Smooth muscle cell of the brain vasculature (primary cell): ENCODE measurements around the gene PPP1R13L.

Experiments used
- DNase-seq: peaks from one replicate; pipeline ENCODE4 v3.0.0-alpha.2; 2012; ENCODE audit warnings: low read depth, low spot score

The PPP1R13L gene

DNA sequence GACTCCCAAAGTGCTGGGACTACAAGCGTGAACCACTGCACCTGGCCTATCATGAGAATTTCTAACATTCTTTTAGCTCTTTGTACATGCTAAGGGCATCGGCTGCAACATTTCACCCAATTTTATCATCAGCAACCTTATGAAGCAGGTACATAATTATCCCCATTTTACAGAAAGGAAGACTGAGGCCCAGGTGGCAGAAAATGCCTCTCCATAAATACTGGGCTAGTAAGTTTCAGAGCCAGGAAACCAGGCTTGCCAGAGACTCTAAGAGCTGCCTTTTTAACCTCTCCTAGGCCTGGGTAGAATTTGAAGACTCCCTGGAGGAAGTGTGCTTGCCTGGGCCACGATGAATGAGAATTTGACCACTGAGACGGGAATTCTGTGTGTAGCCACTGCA is 36.7 kb downstream of the PPP1R13L start:
- DNase-seq: no peak

DNA sequence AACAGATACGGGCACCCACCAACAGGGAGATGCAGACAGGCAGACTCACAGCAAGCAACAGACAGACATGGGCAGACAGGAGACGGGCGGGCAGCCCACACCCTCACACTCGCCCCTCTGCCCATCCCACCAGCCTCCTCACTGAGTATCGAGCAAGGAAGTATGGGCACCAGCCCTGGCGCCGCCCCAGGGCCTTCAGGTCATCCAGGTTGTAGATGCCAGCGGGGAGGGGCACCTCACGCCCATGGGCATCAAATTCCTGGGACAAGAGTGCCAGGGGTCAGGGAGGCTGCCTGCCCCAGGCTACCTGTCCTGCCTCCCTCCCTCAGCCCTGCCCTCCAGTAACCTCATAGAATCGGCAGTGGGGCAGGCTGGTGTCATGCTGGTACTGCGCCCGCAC is 40.2 kb downstream of the PPP1R13L start:
- no peak for DNase-seq

DNA sequence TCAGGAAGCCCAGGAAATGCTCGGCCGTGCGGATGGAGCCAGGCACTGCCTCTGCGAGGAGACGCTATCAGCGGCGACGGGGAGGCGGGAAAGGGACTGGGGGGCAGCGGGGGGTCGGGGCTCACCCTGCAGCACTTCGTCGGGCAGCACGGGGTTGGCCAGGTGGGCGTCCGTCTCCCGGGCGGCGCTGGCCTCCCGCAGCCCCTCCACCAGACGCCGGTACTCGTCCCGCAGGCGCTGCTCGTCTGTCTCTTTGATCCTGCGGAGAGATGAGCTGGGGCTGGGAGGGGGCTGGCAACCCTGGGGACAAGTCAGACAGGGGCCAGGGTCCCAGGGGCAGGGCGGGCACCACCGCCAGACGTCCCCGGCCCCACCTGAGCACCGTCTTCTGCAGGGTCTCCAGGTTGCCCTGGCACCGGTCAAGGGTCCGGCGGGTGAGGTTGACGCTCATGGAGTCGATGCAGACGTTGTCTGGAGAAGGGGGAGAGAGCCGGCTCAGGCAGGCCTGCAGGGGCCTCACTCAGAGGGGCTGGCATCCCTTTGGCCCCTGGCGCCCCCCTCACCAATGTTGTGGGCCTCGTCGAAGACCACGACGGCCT is 40.9 kb downstream of the PPP1R13L start:
- no peak for DNase-seq

DNA sequence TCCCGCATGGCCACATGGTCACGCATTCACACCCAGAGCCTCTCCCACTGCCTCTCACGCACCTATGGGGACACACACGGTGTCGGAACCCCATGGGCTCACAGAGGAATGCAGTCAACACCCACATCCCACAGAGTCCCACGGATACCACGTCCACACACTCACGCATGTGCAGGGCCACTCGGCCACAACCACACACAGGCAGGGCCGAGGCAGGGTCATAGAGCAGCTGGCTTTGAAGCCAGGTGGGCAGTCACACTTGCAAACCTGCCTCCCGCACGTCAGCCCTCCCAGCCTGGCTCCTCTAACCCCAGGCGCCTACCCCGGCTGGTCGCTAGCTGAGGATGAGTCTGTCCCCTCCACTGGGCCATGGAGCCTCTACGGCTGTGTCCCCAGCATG is 42.6 kb downstream of the PPP1R13L start:
- no peak for DNase-seq

DNA sequence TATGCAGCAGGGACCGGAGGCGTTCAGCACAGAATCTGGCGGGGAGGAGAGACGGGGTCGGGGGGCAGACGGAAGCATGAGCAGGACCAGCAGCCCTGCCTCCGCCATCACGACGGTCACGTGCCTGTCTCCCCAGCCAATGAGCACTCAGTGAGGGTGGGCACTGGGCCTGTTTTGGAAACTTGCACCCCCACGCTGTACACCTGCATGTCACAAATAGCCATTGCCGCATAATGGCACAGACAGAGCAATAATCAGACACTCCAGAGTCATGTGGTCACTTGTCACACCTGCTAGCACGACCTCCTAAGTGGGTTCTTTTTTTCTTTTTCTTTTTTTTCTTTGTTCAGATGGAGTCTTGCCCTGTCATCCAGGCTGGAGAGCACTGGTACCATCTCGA is 43.3 kb downstream of the PPP1R13L start:
- no peak for DNase-seq

DNA sequence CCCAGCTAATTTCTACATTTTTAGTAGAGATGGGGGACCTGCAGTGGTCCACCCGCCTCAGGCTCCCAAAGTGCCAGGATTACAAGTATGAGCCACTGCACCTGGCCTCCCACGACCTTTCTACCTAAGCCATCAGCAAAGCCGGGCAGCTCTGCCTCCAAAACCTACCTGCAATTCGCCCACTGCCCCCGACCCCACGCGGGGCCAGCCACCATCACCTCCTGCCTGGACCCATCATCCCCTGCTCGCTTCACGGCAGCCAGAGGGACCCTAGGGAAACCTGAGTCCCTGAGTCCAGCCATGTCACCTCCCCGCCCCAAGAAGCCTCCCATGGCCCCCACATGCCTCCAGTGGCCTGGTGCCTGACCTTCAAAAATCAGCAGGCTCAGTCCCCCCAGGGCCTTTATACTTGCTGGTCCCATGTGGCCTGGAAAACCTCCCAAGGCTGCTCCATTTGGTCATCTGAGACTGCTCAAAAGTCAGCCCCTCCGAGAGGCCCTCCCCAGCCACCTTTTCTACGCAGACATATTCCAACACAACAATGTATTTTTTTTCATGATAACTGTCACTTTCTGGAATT is 46.6 kb downstream of the PPP1R13L start:
- DNase-seq: no peak

DNA sequence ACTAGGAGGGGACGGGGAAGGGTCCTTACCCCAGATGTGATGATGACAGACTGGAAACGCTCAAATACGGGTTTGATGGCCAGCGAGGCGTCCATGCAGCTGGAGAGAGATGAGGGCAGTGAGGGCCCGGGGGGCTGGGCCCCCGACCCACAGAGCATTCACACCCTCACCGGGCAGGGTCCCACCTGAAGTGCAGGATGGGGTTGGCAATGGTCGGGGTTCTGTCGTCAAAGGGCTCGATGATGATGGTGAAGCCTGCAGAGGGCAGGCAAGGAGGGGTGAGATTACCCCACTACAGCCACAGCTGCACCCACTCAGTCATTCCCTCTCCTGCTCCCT is 47.5 kb downstream of the PPP1R13L start:
- no peak for DNase-seq

DNA sequence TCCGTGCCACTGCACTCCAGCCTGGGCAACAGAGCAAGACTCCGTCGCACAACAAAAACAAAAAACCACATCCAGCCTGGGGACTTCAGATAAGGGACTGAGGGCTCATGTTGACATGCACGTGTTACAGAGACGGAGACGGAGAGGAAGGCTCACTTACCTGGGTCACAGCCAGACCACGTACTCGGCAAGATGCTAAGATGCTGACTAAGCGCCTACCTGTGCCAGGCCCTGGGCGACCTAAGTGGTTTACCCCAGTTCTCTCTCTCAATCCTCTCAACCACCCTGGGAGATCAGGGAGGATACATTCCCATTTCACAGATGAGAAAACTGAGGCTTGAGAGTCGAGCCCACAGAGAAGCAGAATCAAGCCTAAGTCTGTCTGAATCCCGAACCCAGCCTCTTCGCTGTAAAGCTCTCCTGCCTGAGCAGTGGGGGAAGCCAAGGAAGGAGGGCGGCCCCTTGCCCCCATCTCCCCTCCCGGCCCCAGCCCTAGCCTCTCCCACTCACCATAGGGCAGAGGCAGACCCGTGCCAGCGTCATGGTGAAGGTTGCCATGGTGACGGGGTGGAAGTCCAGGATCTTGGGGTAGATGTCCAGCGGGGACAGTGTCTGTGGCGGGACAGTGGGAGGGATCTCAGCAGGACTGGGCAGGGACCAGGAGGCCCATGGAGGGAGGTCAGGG is 48.0 kb downstream of the PPP1R13L start:
- DNase-seq: no peak

DNA sequence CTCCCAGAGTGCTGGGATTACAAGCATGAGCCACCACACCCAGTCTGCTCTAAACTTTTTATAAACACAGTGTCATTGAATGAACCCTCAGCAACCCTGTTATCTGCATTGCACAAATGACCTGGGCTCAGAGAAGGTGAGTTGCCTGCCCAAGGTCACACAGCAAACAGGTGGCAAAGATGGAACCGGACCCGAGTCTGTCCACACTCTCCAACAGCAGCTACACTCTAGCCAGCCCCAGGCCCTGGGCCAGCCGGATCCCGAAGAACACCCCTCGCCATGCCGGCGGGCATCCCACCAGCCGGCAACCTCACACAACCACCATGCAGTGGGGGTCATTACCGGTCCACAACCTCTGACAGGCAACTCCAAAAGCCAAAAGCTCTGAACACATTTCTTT is 49.0 kb downstream of the PPP1R13L start:
- DNase-seq: no peak

DNA sequence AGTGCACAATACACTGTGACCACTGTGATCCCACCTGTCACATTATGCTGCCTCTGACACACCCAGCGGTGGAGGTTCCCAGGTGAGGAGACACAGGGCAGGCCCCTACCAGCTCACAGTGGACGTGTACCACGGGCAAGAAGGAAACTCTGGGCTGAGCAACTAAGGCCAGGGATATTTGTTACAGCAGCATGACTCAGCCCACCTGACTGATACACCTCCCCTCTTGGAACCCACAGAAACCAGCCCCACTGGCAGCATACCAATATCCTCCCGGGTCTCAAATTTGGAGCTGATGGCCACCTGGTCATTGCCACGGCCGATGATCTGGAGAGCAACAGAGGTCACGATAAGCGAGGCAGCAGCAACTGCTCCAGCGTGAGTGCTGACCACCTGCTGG is 49.5 kb downstream of the PPP1R13L start:
- DNase-seq: no peak

DNA sequence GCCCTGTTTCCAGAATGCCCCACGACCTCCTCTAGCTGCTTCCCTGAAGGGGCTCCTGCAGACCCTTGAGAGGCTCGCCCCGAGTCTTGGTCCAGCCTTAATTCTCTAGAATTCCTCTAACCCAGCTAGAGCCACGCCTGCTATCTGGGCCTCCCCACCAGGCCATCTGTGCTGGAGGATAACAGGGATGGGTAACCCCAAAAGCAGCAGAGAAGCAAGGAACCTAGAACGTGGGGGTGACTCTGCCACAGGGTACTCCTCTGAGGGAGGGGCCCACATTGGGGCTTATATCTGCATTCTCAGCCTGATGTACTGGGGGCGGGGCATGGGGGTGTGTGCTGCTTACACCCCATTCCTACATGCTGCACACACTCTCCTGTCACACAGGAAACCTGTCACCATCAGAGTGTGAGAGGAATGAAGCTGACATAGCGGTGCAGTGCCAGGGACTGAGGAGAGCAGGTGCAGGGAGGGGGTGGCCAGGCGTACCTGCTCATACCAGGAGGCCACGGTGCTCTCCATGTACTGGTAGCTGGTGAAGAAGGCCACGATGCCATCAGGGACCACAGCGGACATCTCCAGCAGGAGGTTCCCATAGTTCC is 50.5 kb downstream of the PPP1R13L start:
- no peak for DNase-seq

DNA sequence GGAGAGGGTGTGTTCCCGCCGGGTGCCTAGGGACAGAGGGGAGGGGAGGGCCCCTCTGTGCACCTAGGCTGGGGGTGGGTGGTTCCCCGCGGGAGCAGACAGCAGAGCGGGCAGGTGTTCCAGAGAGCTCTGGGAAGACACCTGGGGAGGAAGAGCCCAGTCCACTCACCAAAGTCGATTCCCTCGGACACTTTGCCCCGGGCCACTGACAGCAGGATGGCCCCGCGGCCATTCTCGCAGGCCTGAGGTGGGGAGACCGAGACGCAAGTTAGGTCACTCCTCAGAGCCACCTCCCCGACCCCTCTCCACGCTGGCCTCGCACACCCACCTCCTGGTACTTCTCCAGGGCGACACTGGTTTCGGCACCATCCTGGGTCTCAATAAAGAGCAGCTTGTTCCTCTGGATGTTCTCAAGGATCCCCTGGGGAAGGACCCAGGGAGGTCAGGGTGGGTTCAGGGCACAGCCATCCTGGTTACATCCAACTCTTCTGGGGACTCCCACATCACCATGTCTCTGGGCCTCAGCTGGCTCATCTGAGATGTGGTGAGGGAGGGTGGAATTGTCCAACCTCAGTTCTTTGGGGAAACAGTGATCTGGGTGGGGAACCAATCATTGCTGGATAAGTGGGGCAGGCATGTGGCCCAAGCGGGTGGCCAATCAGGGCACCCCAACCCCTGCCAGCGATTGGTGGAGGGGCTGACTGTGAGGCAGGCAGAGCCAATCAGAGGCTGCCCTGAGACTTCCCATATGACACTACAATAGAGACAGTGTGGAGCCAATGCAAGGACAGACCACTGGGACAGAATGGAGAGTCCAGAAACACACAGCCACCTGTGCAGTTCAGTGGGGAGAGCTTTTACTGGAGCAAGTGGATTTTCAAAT is 51.7 kb downstream of the PPP1R13L start:
- no peak for DNase-seq

DNA sequence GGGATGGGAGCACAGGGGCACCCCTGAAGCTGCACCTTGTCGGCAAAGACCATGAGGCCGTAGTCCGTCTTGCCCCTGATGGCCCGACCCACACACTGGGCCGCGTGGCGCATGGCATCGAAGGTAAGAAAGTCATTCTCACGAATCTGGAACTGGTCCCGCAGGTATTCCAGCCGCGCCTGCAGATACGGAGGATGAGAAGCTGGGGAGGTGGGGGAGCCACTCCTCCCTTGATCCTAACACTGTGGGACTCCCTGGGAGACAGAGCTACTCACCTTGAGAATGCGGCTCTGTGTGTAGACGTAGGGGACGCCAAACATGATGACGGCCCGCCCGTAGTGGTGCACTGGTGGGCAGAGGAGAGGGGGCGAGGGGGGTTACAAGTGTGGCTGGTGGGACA is 52.4 kb downstream of the PPP1R13L start:
- no peak for DNase-seq

DNA sequence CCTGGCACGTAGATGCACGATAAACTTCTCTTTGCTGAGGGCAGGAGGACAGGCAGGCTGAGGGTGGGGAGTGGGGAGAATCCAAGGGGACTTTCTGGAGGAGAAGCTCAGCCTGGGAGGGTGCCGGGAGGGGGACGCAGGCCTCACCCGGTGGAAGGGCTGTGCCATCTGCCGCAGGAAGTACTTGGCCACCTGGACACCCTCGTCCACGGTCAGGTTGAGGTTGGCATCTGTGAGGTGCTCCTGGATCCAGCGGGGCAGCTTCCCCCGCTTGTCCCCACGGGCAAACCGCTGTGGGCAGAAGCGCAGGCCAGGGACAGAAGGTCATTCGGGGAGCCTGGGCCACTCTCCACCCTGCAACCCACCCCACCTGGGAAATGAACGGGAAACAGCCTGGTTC is 52.8 kb downstream of the PPP1R13L start:
- DNase-seq: no peak

DNA sequence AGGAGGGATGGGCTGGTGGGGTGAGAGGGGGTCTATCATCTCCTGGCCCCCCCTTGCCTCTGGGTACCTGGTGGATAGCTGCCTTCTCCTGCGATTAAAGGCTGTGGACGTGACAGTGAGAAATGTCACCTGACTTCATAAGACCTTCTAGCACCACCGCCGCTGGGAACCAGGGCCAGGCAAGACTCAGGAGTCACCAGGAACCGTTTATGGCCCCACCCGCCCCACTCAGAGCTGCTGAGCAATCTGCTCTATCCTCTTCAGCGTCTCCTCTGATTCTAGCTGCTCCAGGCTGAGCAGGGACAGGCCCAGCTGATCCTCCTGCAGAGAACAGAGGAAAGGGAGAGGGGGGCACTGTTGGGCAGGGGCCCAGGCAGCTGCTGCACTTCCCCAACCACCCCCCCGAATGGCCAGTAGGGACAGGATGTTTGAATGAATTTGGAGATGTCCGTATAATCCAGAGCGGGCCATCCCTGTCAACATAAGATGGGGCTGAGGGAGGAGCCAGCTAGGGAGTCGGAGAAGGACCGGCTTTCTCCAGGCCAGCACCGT is 53.4 kb downstream of the PPP1R13L start:
- no peak for DNase-seq

DNA sequence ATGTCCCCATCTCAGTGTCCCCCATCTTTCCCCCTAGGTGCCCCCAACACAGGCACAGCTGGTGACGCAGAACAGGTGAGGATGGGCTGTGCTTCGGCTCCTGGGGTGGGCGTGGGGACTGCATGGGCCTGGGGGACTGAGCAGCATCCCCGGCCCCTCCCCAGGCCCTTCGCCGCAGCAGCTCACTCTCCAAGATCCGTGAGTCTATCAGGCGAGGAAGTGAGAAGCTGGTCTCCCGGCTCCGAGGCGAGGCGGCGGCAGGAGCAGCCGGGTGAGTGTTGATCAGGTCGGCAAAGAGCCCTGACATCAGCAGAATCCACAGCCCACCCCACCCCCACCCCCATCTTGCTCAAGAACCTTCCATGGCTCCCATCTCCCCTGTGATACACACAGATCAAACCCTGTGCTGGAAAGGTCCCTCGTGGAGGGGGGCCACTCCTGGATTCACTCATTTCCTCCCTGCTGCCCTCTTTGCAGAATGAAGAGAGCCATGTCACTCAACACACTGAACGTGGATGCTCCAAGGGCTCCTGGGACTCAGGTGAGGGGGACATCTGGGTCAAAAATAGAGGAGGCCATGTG is 54.3 kb downstream of the PPP1R13L start:
- DNase-seq: no peak

DNA sequence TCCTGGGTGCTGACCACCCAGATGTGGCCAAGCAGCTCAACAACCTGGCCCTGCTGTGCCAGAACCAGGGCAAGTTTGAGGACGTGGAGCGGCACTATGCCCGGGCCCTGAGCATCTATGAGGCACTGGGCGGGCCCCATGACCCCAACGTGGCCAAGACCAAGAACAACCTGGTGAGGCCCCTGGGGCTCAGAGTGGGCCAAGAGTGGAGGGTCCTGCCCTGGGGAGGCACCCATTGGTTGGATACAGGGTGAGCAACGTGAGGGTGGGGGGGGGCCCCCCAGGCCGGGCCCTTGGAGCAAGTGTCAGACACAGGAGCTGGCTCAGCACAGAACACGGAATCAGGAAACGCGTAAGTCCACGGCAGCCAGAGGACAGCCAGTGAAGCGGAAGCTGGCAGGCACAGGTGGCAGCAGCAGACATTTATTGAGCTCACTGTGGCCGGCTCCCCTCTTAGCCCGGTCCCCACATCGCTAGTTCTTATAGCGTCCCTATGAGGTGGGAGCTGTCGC is 55.4 kb downstream of the PPP1R13L start:
- no peak for DNase-seq

DNA sequence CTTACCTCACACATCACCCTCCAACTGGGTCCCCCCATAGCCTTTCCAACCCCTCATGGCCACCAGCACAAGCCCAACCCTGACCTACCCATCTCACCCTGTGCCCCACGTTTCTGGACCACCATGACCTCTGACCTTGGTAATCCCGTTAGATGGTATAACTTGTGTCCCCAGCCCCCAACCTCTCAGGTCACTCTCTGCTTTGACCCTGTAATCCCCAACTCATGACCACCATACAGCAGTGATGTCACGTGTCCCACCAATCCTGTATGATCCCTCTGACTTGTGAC is 55.8 kb downstream of the PPP1R13L start:
- no peak for DNase-seq

DNA sequence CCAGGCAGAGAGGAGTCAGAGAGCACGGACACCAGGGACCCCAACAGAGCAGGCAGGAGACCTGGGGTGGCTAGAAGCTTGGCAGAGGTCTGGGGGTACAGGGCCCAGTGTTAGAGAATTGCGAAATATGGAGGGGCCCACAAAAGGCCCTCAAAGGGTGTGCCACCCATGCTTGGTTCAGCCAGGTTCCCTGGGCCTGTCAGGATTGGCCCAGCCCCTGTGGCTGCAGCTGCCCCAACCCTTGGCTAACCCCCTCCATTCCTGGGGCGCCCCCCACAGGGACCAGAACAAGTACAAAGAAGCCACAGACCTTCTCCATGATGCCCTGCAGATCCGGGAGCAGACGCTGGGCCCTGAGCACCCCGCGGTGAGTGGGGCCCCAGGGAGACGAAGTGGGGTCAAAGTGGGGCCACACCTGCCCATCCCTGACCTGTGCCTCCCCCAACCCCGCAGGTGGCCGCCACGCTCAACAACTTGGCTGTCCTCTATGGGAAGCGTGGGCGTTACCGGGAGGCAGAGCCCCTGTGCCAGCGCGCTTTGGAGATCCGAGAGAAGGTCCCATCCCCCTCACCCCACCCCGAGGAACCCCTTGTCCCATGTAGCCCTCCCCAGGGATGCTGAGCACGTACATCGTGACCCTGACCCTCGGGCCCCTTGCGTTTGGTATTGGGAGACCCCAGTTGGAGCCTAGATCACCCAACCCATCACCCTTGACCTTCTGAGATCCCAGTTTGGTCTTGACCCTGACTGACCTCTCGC is 56.3 kb downstream of the PPP1R13L start:
- no peak for DNase-seq

DNA sequence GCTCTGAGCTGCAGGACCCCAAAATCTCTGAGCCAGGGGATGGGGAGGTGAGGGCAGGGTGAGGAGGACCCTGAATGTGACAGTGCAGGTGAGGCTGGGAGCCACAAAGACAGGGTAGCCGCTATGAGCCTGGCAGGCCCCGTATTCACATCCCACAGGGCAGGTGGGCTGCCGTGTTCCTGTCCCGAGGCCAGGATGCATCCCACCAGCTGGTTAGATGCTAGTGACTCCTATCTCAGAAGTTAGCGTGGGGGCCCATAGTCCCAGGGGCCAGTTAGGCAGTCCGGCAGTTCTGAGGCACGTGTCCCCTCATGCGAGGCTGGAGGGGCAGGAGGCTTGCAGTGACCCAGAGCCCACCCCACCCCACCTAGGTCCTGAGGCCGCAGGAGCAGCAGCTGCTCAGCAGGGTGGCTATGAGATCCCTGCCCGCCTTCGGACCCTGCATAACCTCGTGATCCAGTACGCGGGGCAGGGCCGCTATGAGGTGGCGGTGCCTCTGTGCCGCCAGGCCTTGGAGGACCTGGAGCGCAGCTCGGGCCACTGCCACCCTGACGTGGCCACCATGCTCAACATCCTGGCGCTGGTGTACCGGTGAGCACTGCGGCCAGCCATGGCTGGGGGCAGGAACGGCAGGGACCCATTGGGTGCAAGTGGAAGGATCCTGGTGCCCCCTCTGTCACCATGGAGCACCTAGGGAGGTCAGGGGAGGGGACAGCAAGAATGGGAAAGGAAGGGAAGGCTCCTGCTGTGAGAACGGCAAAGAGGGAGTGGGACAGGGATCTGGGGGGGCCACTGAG is 57.1 kb downstream of the PPP1R13L start:
- no peak for DNase-seq
